Astrocyte (in vitro differentiated cells and primary cell): ENCODE measurements around the gene IBA57.

Experiments used
- EZH2 ChIP-seq: IDR thresholded peaks from 2 replicates; pipeline ENCODE4 v1.6.1; 2012; ENCODE audit warnings: mild to moderate bottlenecking, low read length, inconsistent platforms; ENCODE audit not compliant: insufficient read depth
- TF ChIP-seq, protein P1 (sequence below): IDR thresholded peaks from 2 replicates; pipeline ENCODE4 v1.5.1; 2011; ENCODE audit warnings: low read depth, mild to moderate bottlenecking, inconsistent platforms, low read length, moderate library complexity; ENCODE audit not compliant: insufficient read depth

DNA sequence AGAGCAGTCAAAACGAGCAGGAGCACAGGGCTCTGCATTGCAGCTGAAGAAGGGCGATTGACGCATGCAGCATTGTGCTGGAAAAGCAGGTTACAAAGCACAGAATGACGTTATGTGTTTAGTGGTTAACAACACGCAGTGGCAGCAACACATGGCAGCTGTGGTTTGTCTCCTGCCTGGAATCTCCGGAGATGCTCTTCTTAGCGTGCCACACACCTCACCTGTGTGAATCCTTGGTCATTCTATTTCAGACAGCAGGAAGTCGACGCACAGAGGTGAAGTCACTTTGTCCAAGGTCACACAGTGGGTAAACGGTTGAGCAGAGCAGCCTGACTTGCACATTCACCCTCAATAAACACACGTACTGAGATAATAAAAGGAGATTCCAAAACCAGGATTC, 56.9 kb downstream of the IBA57 start:
- TF ChIP-seq, protein P1, sequence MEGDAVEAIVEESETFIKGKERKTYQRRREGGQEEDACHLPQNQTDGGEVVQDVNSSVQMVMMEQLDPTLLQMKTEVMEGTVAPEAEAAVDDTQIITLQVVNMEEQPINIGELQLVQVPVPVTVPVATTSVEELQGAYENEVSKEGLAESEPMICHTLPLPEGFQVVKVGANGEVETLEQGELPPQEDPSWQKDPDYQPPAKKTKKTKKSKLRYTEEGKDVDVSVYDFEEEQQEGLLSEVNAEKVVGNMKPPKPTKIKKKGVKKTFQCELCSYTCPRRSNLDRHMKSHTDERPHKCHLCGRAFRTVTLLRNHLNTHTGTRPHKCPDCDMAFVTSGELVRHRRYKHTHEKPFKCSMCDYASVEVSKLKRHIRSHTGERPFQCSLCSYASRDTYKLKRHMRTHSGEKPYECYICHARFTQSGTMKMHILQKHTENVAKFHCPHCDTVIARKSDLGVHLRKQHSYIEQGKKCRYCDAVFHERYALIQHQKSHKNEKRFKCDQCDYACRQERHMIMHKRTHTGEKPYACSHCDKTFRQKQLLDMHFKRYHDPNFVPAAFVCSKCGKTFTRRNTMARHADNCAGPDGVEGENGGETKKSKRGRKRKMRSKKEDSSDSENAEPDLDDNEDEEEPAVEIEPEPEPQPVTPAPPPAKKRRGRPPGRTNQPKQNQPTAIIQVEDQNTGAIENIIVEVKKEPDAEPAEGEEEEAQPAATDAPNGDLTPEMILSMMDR: no peak
- no peak for TF ChIP-seq EZH2
